ENCODE results near the gene RHOA. TPM values are rescaled to one million over a fixed set of nuclear protein-coding genes. Genes with fewer than 3 reads are reported as not detected.
A peak's percentile ranks its signal among the peaks of the same experiment; 100 is the strongest.
"Not testable (repeated sequence)": the region's sequence is repeated elsewhere in the genome, so short reads cannot be mapped to it uniquely, and the experiment has no call there.

The RHOA gene
- total and polyA plus RNA-seq, 2 of the 13 experiments (the other 11 are each of a cell fraction or from before 2014, with no cell fraction given): 131 to 177 TPM

- no peak for DNase-seq (ENCODE audit: low spot score)
- no peak for FAIRE-seq
- Histone ChIP-seq H3K27ac (ENCODE audit: extremely low read length, insufficient read depth, low read length) (no peak overlapping the region), H3K4me1 (ENCODE audit: insufficient read depth, low read length) (peaks cover 52% of the 10 kb centered on the region), H3K4me2 (ENCODE audit: low read depth, low read length) (no peak overlapping the region), H4K20me1 (ENCODE audit: insufficient read depth, low read length) (peaks cover 62% of the 10 kb centered on the region), H3K9me3 (ENCODE audit: low read length) (no peaks in the 10 kb centered on the region), H3K36me3 (replicated peaks in 1 of 2; ENCODE audit: control insufficient read depth in 1 of 2, insufficient read depth in 2 of 2, low read length in 2 of 2) (peaks cover 1 to 9% of the 10 kb centered on the region in 2 experiments; a peak in 2 of 5 replicates), H3K27me3 (ENCODE audit: control insufficient read depth in 1 of 2, insufficient read depth in 2 of 2, low read length in 2 of 2) (no peaks in the 10 kb centered on the region; a peak in 1 of 5 replicates), H3K9ac (ENCODE audit: insufficient read depth, low read depth, low read length) (no peak overlapping the region), H2AFZ (ENCODE audit: low read length) (no peak overlapping the region), H3K79me2 (ENCODE audit: insufficient read depth, low read length) (peaks cover 87% of the 10 kb centered on the region), H3K4me3 (replicated peaks in 1 of 3; ENCODE audit: insufficient read depth in 1 of 3, low read depth in 2 of 3, low read length in 3 of 3) (no peak overlapping the region)
- intact Hi-C loops (cut with micrococcal nuclease; ENCODE audit: unreplicated experiment): no loop called here
- ChIA-PET CTCF (ENCODE audit: low intra/inter-chr PET ratio, low total read pairs) (no interaction called here), POLR2A (no interaction called here)
- WGBS (ENCODE audit: low lambda C conversion rate): 90% methylated on average over 17 of the region's 17 CpGs
- in situ Hi-C loops (cut with HindIII; ENCODE audit: extremely low pct_ligation_motif_present, low pct_unique_long_range_greater_than_20kb): no loop called here
- no peak for ATAC-seq
- TF ChIP-seq ZNF703 (CRISPR knock-in tag; IDR thresholded peaks at IDR 0.05; ENCODE audit: borderline replicate concordance) (no peak), ZNF770 (CRISPR knock-in tag; IDR thresholded peaks at IDR 0.05) (peak; percentile 55), RFX5 (IDR thresholded peaks at IDR 0.05; ENCODE audit: low read depth, low read length) (no peak), NR2F6 (IDR thresholded peaks at IDR 0.05) (peak; percentile 69; the same call in 1 of the 2 replicates), NR2F6 (CRISPR knock-in tag; IDR thresholded peaks at IDR 0.05) (0 out of 2 replicates have a peak, but pooled peaks have one; percentile 9), NR2F1 (CRISPR knock-in tag; IDR thresholded peaks at IDR 0.05) (peak in 1 of 2 experiments; percentile 85; a peak in 2 of 4 replicates), SMAD1 (CRISPR knock-in tag; IDR thresholded peaks at IDR 0.05; ENCODE audit: borderline replicate concordance, low read depth) (no peak), POLR2A (IDR thresholded peaks at IDR 0.05; ENCODE audit: insufficient read depth in 1 of 2, low read depth in 2 of 2, low read length in 2 of 2) (0 out of 4 replicates have a peak, but pooled peaks of 1 of the 2 experiments have one; percentile 25), ZNF121 (CRISPR knock-in tag; IDR thresholded peaks at IDR 0.05) (peak; percentile 72)
- no TSS peak for BruUV-seq (replicated peaks)
These were observed 4.9 kb downstream of the RHOA start for GRCh38 chr3:49406571-49407565.

- in situ Hi-C loops (cut with HindIII; ENCODE audit: extremely low pct_ligation_motif_present, low pct_unique_long_range_greater_than_20kb); H3K4me3 ChIP-seq (replicated peaks in 1 of 3; ENCODE audit: insufficient read depth in 1 of 3, low read depth in 2 of 3, low read length in 3 of 3); H3K9me3 ChIP-seq (ENCODE audit: low read length); intact Hi-C loops (cut with micrococcal nuclease; ENCODE audit: unreplicated experiment); H3K9ac ChIP-seq (ENCODE audit: insufficient read depth, low read depth, low read length); H2AFZ ChIP-seq (ENCODE audit: low read length); H3K4me2 ChIP-seq (ENCODE audit: low read depth, low read length); BruUV-seq (replicated peaks); DNase-seq (ENCODE audit: low spot score); FAIRE-seq; CTCF ChIA-PET (ENCODE audit: low intra/inter-chr PET ratio, low total read pairs); ATAC-seq; POLR2A ChIA-PET; H3K27me3 ChIP-seq (ENCODE audit: control insufficient read depth in 1 of 2, insufficient read depth in 2 of 2, low read length in 2 of 2); H3K27ac ChIP-seq (ENCODE audit: extremely low read length, insufficient read depth, low read length): not testable (repeated sequence)
- H4K20me1 ChIP-seq (ENCODE audit: insufficient read depth, low read length): peaks cover 64% of the 10 kb centered on the region
- H3K36me3 ChIP-seq (replicated peaks in 1 of 2; ENCODE audit: control insufficient read depth in 1 of 2, insufficient read depth in 2 of 2, low read length in 2 of 2): peaks cover 1 to 18% of the 10 kb centered on the region in 2 experiments; a peak in 3 of 5 replicates
- WGBS (ENCODE audit: low lambda C conversion rate): 86% methylated on average over 9 of the region's 9 CpGs
- H3K79me2 ChIP-seq (ENCODE audit: insufficient read depth, low read length): peaks cover 87% of the 10 kb centered on the region
- peaks cover 61% of the 10 kb centered on the region for H3K4me1 ChIP-seq (ENCODE audit: insufficient read depth, low read length)
These were observed 6.2 kb downstream of the RHOA start for GRCh38 chr3:49405570-49405969.
